Activated CD8-positive, alpha-beta memory T cell treated with anti-CD3 and anti-CD28 coated beads for 48 hours (primary cell): ENCODE data around the gene JUND.

Experiments
- DNase-seq, 3 experiments: peaks; one replicate each; pipeline ENCODE4 v3.0.0-alpha.2; 2020; ENCODE audit warnings: low read depth in 2 of 3, low spot score in 2 of 3

JUND gene

DNA sequence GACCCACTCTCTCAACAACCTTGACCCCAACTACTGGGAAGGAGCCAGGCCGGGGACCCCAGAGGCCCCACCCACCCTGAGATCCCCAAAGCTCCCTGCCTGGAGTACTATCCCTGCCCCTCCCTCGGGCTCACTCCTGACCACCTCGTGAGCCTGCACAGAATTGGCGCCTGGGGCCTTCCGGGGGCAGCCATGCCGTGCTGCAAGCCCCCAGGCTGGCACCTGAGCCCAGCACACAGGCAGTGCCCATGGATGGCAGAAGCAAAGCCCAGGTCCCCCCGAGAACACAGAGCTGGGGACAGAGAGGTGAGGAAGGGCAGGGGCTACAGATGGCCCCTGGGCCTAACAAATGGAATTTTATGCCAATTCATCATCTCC, 27.5 kb upstream of the JUND start:
- no peak for DNase-seq

DNA sequence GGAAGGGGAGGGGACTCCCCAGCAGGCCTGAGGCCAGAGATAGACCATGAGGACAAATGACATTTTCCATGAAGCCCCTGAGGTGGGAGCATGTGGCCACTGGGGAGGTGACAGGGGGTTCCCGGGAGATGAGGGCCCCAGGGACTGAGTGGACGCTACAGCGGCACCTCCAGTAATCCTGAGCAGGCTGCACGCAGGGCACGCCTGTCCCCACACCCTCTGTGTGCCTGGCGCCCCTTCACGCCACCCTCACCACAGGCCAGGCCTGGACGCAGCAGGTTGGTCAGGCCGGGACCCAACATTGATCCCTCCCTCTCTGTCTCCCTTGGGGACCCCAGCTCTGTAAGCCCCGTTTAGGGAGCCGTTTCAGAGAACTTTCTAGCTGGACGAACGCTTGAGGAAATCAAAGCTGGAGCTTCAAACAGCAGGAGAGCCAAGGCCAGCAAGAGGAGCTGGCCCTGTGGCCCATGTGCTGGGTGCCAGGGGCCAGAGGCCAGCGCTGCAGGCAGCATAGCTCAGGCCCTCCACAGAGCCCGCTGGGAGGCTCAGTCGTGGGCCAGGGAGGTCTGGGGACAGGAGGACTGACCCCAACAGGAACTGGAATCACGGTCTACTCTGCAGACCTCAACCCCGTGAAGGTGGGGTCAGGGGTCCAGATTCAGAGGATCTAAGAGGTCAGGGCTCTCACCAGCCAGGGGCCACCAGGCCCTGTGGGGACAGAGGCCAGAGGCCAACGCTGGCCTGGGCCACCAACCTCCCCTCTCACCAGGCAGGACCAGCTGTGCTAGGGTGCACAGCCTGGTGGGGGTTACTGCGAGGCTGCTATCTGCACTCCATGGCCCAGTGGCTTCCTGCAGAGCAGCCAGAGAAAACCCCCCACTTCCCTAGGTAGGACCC, 26.9 kb upstream of the JUND start:
- no peak for DNase-seq

GRCh38 chr19:18307271-18307681, 25.9 kb upstream of the JUND start:
- DNase-seq = no peak

DNA sequence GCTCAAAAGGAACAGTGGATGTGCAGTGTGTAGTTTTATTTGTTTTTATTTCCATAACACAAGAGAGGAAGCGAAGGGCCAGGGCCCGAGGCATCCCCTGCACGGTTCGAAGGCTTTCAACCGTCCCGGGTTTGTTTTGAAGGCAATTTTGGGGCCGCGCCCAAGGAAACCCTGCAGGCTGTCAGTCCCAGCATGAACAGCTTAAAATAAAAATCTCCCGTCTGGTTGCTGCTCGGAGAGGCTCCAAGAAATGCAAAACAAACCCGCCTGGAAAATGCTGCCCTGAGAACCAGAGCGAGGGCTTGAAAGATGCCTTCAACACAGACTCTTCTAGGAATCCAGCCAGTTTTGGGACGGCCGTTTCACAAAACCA, 25.5 kb upstream of the JUND start:
- DNase-seq = no peak

GRCh38 chr19:18306209-18306887, 24.9 kb upstream of the JUND start:
- no peak for DNase-seq

DNA sequence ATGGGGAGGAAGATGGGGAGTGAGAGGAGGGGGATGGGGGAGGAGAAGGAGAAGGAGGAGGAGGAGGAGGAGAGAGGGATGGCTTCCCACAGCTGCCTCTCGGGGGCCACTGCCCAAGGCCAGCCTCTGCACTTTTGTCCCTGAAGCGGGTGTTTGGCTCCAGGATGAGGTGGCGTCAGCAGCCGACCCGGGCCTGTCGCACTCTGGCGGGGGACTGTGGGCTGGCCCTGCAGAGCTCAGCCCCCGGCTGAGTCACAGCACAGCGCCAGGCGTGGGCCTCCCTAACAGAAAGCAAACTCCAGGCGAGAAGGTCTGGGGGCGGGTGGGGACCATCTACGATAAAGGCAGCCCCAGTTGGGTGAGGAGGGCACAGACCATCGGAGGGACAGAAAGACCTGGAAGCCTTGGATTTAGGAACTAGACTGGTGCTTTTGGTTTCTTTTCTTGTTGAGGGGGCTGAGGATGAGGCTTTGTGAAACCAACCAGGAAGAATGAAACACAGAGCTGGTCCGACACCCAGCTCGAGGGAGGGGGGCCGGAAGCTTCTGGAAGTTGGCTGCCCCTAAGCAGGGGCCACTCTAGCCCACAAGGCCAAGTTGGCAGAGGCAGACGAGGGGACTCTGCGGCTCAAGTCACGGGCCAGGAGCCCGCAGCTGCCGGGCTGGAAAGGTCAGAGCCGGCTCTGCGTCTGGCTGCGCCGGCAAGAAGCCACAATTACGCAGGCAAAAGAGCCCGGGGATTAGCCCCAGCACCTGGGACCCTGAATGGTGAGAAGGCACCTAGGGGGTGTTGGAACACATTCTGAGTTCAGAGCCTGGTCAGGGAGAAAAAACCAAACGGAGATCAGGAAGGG, 23.3 kb upstream of the JUND start:
- DNase-seq = peak in 2 of 3 experiments; percentile 54 to 69

- no peak for DNase-seq
Observed at GRCh38 chr19:18304208-18304457, 22.7 kb upstream of the JUND start.

- DNase-seq = no peak
Observed at GRCh38 chr19:18301718-18302111, 20.3 kb upstream of the JUND start.

DNA sequence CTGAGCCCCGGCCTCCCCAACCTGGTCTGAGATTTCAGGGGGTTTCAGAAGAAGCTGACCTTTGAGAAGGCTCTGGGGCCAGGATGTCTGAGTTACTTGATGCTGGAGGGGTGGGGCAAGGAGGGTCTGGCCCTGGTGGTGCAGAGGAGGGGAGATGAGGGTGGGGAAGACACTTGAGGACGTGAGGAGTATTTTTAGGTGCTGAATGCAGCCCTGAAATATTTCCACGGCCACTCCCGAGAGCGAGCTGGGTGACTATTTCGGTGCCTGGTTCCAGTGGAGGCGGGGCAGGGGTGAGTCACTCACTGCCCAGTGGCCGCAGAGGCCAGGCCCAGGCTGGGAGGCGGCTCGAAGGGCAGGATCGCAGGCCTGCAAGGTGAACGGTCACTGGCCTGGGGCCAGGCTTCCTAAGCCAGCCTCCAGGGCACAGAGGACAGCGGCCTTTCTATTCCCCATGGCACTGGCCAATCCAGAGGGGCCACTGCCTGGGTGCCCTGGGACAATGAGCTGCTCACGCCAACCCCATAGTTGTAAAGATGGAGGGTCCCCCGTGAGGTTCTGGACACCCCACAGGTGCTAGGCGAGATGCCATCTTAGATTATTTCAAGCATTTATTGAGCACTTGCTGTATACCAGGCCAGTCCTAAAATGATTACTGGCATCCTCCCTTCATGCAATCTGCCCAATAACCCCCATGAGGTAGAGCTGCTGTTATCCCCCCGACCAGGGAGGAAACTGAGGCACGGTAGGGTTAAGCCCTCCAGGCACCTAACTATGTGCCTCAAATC, 19.7 kb upstream of the JUND start:
- no peak for DNase-seq

GRCh38 chr19:18299654-18300053, 18.2 kb upstream of the JUND start:
- DNase-seq = no peak

DNA sequence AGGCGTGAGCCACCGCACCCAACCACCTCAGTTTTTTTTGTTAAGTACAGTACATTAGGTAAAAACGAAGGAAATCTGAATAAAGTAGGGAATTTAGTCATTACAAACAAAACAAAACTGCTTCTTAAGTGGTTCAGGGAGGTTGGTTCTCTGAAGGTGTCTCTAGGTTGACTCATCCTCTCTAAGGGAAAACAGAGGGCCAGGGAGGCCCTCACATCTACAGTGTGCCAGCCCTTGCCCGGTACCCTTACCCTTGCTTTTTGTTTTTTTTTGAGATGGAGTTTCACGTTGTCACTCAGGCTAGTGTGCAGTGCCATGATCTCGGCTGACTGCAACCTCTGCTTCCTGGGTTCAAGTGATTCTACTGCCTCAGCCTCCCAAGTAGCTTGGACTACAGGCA, 17.2 kb upstream of the JUND start:
- no peak for DNase-seq

- DNase-seq = no peak
Observed at GRCh38 chr19:18297308-18297707, 15.9 kb upstream of the JUND start.

GRCh38 chr19:18295034-18295451, 13.6 kb upstream of the JUND start:
- no peak for DNase-seq

DNA sequence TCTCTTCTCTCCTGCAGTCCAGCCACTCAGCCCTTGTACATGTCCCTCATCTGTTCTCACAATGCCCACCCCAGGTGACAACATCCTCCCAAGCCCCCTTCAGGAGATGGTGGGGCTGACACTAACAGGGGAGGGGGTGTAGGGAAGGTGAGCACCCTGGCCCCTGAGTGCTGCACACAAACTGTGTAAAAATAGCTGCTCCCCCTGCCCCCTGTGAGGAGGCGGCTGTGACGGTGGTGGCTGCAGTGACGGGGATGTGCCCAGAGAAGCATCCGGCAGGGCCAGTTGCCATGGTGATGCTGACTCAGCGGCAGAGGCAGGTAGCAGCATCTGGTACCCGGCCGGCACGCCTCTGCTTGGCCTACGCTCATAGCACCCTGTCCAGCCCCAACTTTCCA, 13.0 kb upstream of the JUND start:
- DNase-seq = peak in 1 of 3 experiments; percentile 73

DNA sequence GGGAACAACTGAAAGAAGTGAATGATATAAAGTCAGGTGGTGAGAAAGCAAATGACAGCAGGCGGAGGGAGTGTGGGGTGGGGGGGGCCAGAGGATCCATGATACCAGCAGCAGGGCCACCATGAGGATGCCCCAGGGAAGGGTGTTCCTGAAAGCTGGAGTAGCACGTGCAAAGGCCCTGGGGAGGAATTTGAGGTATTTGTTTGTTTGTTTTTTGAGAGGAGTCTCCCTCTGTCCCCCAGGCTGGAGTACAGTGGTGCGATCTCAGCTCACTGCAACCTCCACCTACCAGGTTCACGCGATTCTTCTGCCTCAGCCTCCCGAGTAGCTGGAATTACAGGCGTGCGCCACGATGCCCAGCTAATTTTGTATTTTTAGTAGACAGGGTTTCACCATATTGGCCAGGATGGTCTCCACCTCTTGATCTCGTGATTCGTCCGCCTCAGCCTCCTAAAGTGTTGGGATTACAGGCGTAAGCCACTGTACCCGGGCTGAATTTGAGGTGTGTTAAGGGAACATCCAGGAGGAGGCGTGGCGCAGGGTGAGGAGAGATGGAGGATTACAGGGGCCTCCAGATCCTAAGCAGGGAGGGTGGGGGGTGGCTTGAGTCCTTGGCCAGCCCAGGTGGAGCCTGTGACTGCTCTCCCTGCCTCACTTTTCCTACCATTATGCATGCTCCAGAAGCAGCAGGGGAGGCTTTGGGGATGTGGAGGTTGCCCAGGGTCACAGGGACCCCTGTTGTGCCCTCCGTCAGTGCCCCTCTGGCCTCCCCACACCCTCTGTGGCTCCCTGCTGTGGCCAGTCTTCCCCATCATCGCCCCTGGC, 12.4 kb upstream of the JUND start:
- DNase-seq = no peak

DNA sequence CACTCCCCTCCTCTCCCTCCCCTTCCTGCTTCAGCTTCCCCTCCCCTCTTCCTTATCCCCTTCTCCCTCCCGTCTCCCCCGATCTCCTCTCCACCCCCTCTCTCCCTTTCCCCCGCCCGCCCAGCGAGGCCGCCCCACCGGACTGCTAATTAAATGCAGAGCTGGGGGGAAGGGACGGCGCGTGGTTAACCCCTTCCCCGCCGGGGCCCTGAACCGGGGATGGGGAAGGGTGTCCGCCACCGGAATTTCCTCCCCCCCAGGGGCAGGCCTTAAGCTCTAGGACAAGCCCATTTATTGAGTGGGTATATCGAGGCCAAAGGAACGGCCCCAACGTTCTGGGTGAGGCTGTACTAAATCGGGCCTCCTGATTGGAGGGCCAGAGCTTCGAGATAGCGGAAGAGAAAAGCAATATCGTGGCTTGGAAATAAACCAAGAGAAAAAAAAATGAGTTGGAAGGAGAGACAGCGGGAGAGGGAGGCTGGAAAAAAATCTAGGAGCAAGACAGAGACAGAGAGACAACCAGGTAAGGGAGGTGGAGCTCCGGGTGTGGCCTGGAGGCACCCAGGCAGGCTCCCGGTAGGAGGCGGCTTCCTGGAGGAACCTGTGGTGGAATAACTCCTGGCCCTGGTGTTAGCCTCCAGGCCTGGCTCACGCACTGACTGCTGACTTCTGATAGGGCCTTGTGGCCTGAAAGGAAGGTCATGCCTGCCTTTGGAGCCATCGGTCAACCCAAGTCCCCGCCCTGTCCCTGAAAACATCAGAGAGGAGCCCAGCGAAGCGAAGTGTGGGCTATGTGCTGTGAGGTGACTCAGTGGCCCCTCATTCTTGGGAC, 11.6 kb upstream of the JUND start:
- peak in 1 of 3 experiments; percentile 68 for DNase-seq

GRCh38 chr19:18292462-18292809, 11.0 kb upstream of the JUND start:
- DNase-seq = no peak

- peak; percentile 79 to 92 (median 79) for DNase-seq
Observed at GRCh38 chr19:18291590-18292461, 10.4 kb upstream of the JUND start.
